Right ventricle myocardium inferior (tissue), 1 donor: Measurements from ENCODE around the gene RENBP. TPM values are rescaled to one million over a fixed set of nuclear protein-coding genes. Genes with fewer than 3 reads are reported as not detected.

Experiments used
- ATAC-seq: fragments of 200-7000 bp; cut with Tn5 transposase; one replicate; pipeline ENCODE4 v1.9.1; 2020; ENCODE audit warnings: mild to moderate bottlenecking, moderate library complexity
- DNase-seq: peaks from one replicate; pipeline ENCODE4 v3.0.0; 2021; ENCODE audit errors: missing footprints
- intact Hi-C: fragments of 100-400 bp; cut with DNase I; formaldehyde crosslinking; loops from one replicate; pipeline ENCODE4 v1.11.0; 2022
- microRNA-seq: library from miRNA; unstranded; fragments of <30 nt; microRNA quantifications from one replicate; pipeline ENCODE4 v1.2.0, GENCODE V29; 2020
- total RNA-seq: library from RNA; stranded (reverse); fragmentation: NEBNext Ultra II Directional; extraction: Animal tissue kit (Norgen Biotek cat#: 25700); gene quantifications from one replicate; pipeline ENCODE4 v1.2.1, GENCODE V29; 2021
- donor health status: DM: no; HTN: yes; CAD: no; lungs with severe emphysema.

RENBP gene
- total RNA-seq, 1 donor from 2014 or later, result 8.8 TPM

DNA sequence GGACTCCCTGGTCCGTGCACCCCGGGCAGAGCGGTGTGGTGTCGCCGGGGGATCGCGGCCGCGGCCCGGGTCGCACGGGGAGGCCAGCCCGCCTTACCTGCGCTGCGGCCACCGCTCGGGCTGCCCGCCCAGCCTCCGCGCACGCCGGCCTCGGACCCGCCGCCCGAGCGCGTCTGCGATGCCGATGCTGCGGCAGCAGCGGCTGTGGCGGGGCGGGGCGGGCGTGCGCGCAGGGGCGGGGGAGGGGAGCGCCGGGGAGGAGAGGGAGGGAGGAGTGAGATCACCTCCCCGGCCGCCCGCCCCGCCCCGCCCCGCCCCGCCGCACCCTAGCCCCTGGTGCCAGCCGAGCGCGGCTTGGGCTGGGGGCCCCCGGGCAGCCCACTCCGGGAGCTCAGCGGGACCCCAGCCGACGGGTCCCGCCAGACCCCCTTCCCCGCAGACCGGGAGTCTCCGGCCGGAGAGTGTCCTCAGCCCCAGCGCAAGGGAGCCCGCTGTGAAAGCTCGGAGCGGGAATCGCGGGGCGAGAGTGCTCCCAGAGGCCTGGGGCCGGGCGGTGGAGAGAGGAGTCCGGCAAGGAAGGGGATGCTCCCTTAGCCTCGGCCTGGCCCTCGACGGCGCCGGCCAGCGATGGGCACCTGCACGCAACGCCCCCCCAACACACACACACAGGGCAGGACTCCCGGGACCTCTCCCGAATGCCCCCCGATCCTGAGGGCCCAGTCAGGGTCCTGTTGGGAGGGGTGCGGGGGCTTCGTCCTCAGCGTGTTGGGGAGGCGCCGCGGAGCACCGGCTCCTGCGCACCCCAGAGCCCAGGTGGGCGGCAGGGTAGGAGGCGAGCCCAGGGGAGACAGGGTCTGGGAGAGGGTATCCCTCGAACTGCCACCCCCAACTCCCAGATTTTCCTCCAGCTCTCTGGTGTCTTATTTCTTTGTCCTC lies 58.2 kb downstream of the RENBP start, which contains the start of gene L1CAM:
Gene L1CAM, minus strand, starts transcription at position 206 of the 936 bp plus-strand sequence. CDS start 10,337 bp downstream, outside the sequence.
- ATAC-seq, result no peak
- intact Hi-C loops, result no loop called here

More for the DNA sequence above, 58.2 kb downstream of the RENBP start, which contains the start of gene L1CAM:
- DNase-seq, result no peak

Small RNA genes lying within 50 kb of the gene (microRNA-seq; reads per million reads assigned to microRNA genes)
- gene MIR3202-1, result not detected
- gene MIR3202-2, result not detected

Other genes with a start within 250 kb of the RENBP start
- 98.5 TPM for gene BCAP31, start 220.3 kb downstream of the RENBP start, total RNA-seq
- gene ABCD1, start 219.8 kb downstream of the RENBP start, total RNA-seq, result 16.4 TPM
- 2.3 TPM for gene PLXNB3, start 180.4 kb downstream of the RENBP start, total RNA-seq
- 43.3 TPM for gene SRPK3, start 163.6 kb downstream of the RENBP start, total RNA-seq
- 78.7 TPM for gene IDH3G, start 150.3 kb downstream of the RENBP start, total RNA-seq
- 150 TPM for gene SSR4, start 150.0 kb downstream of the RENBP start, total RNA-seq
- gene PDZD4, start 114.1 kb downstream of the RENBP start, total RNA-seq, result 2.8 TPM
- 6.1 TPM for gene L1CAM, start 58.5 kb downstream of the RENBP start, total RNA-seq
- gene AVPR2, start 40.0 kb downstream of the RENBP start, total RNA-seq, result 3.2 TPM
- gene ARHGAP4, start 18.4 kb downstream of the RENBP start, total RNA-seq, result 9.7 TPM
- 80.6 TPM for gene NAA10, start 9.6 kb downstream of the RENBP start, total RNA-seq
- 25.4 TPM for gene HCFC1, start 27.2 kb upstream of the RENBP start, total RNA-seq
- gene TMEM187, start 28.1 kb upstream of the RENBP start, total RNA-seq, result 6.9 TPM
- 38.6 TPM for gene IRAK1, start 75.3 kb upstream of the RENBP start, total RNA-seq
- gene MECP2, start 153.1 kb upstream of the RENBP start, total RNA-seq, result 32.8 TPM
- not detected for gene OPN1LW, start 199.6 kb upstream of the RENBP start, total RNA-seq
- not detected for gene OPN1MW, start 238.0 kb upstream of the RENBP start, total RNA-seq